GM12878 (cell line): ENCODE results near the gene ZNF394.

ENCODE experiments used
- CEBPB ChIP-seq, 2 experiments: fragments of 150-350 bp in 1 of 2; IDR thresholded peaks; 2 replicates each; pipeline ENCODE4 v1.6.1; 2012 to 2014; ENCODE audit warnings: low read depth in 2 of 2, low read length in 2 of 2, borderline replicate concordance in 1 of 2, inconsistent platforms in 1 of 2
- EED ChIP-seq: sonication (generic); IDR thresholded peaks from 2 replicates; pipeline ENCODE4 v1.6.1; 2016; ENCODE audit warnings: antibody characterized with exemption, low read depth
- EP300 ChIP-seq, 2 experiments: fragments of 150-350 bp in 1 of 2; IDR thresholded peaks; 2 replicates each; pipeline ENCODE4 v1.6.1; 2011 to 2012; ENCODE audit warnings: low read depth in 2 of 2, low read length in 2 of 2, borderline replicate concordance in 1 of 2, improper control_type of control experiment in 1 of 2, inconsistent platforms in 1 of 2; ENCODE audit not compliant: control insufficient read depth in 1 of 2
- MEF2A ChIP-seq: IDR thresholded peaks from 2 replicates; pipeline ENCODE4 v1.6.1; 2011; ENCODE audit warnings: low read depth, mild to moderate bottlenecking, low read length, moderate library complexity; ENCODE audit not compliant: insufficient read depth
- NR2C2 ChIP-seq: IDR thresholded peaks from 2 replicates; pipeline ENCODE4 v1.6.1; 2011; ENCODE audit warnings: borderline replicate concordance, low read depth; ENCODE audit not compliant: control insufficient read depth, insufficient read length
- POLR2A ChIP-seq: IDR thresholded peaks from 2 replicates; pipeline ENCODE4 v1.6.1; 2011; ENCODE audit warnings: low read depth, mild to moderate bottlenecking, low read length
- TBL1XR1 ChIP-seq: IDR thresholded peaks from 2 replicates; pipeline ENCODE4 v1.6.1; 2012; ENCODE audit warnings: low read depth, low read length, improper control_type of control experiment
- TF ChIP-seq, protein P1 (sequence below), 3 experiments: IDR thresholded peaks in 2 of 3; conservative IDR thresholded peaks in 1 of 3; 2 replicates each; pipeline ENCODE4 v1.5.1; 2011; ENCODE audit warnings: low read depth in 3 of 3, low read length in 3 of 3, mild to moderate bottlenecking in 3 of 3, control low read depth in 2 of 3, moderate library complexity in 2 of 3, inconsistent platforms in 1 of 3, mixed read lengths in 1 of 3; ENCODE audit not compliant: control insufficient read depth in 2 of 3, insufficient read depth in 1 of 3; ENCODE audit errors: extremely low read depth in 1 of 3
- TF ChIP-seq, protein P2 (sequence below): IDR thresholded peaks from 2 replicates; pipeline ENCODE4 v1.6.1; 2011; ENCODE audit warnings: borderline replicate concordance, low read depth, mild to moderate bottlenecking, moderate library complexity, mixed read lengths, low read length; ENCODE audit not compliant: insufficient read depth; ENCODE audit errors: extremely low read length

DNA sequence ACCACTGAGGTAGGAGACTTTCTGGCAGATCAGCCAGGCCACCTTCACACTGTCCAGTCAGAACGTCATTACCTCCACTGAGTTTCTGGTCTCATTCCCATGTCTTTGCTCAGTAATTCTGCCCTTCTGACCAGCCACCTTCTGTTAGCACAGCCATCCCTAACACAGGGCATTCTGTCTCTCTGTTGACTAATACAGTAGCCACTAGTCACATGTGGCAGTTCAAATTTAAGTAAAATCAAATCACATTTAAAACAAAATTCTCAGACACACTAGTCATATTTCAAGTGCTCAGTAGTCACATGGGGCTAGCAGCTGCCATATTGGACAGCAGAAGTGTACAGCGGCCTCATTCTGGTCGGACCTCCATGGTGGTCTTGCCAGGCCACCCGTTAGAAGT, 54.0 kb downstream of the ZNF394 start:
- no peak for TF ChIP-seq EP300 (IDR thresholded peaks at IDR 0.05; ENCODE audit: borderline replicate concordance in 1 of 2, control insufficient read depth in 1 of 2, low read depth in 2 of 2, low read length in 2 of 2)
- TF ChIP-seq MEF2A = no peak
- TF ChIP-seq NR2C2 = no peak
- TF ChIP-seq, protein P1, sequence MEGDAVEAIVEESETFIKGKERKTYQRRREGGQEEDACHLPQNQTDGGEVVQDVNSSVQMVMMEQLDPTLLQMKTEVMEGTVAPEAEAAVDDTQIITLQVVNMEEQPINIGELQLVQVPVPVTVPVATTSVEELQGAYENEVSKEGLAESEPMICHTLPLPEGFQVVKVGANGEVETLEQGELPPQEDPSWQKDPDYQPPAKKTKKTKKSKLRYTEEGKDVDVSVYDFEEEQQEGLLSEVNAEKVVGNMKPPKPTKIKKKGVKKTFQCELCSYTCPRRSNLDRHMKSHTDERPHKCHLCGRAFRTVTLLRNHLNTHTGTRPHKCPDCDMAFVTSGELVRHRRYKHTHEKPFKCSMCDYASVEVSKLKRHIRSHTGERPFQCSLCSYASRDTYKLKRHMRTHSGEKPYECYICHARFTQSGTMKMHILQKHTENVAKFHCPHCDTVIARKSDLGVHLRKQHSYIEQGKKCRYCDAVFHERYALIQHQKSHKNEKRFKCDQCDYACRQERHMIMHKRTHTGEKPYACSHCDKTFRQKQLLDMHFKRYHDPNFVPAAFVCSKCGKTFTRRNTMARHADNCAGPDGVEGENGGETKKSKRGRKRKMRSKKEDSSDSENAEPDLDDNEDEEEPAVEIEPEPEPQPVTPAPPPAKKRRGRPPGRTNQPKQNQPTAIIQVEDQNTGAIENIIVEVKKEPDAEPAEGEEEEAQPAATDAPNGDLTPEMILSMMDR (IDR thresholded peaks at IDR 0.05 in 2 of 3, conservative IDR thresholded peaks at IDR 0.05 in 1 of 3; ENCODE audit: control insufficient read depth in 2 of 3, extremely low read depth in 1 of 3, insufficient read depth in 1 of 3, low read depth in 3 of 3, low read length in 3 of 3) = no peak
- no peak for TF ChIP-seq EED
- TF ChIP-seq TBL1XR1 = no peak
- TF ChIP-seq, protein P2, sequence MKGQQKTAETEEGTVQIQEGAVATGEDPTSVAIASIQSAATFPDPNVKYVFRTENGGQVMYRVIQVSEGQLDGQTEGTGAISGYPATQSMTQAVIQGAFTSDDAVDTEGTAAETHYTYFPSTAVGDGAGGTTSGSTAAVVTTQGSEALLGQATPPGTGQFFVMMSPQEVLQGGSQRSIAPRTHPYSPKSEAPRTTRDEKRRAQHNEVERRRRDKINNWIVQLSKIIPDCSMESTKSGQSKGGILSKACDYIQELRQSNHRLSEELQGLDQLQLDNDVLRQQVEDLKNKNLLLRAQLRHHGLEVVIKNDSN = no peak
- TF ChIP-seq POLR2A = no peak
- no peak for TF ChIP-seq CEBPB (IDR thresholded peaks at IDR 0.05; ENCODE audit: borderline replicate concordance in 1 of 2, low read depth in 2 of 2, low read length in 2 of 2)
